Endothelial cell of umbilical vein (primary cell): ENCODE measurements around the gene CDH2. TPM values are rescaled to one million over a fixed set of nuclear protein-coding genes. Genes with fewer than 3 reads are reported as not detected.

ENCODE experiments used
- BruUV-seq: library from RNA; stranded (reverse); fragments of 400-500 nt; replicated peaks from 2 replicates; lab custom pipeline; 2021; lab: Mats Ljungman, UMichigan
- CTCF ChIA-PET: fragments of 300-600, 350-600 bp; sonication (Branson Sonifier 250); formaldehyde crosslinking; loops from one replicate; lab custom pipeline; 2021; ENCODE audit warnings: antibody characterized with exemption, inconsistent platforms; lab: Charles Lee
- POLR2A ChIA-PET: fragments of 300-600, 350-600 bp; sonication (Branson Sonifier 250); formaldehyde crosslinking; loops from one replicate; lab custom pipeline; 2021; ENCODE audit warnings: antibody characterized with exemption, inconsistent platforms; lab: Charles Lee
- DNase-seq: peaks from one replicate; pipeline ENCODE4 v3.0.0-alpha.2; 2011; ENCODE audit warnings: low read depth, low spot score
- FAIRE-seq: peaks from 2 replicates; lab custom pipeline; 2011; peaks lifted over from hg19 to GRCh38; lab: Jason Lieb, UNC
- H2AFZ ChIP-seq: 2 replicates; pipeline ENCODE4 v1.6.0; 2012; ENCODE audit warnings: low read depth, low read length, control low read depth, inconsistent platforms
- H3K27ac ChIP-seq: 2 replicates; pipeline ENCODE4 v1.5.1; 2011; ENCODE audit warnings: low read depth, mild to moderate bottlenecking, control low read depth, low read length, moderate library complexity; ENCODE audit not compliant: insufficient read depth
- H3K27me3 ChIP-seq, 2 experiments: 2 replicates each; pipeline versions ENCODE4 v1.6.0 to v1.6.1; 2011; ENCODE audit warnings: low read length in 2 of 2, mixed read lengths in 1 of 2; ENCODE audit not compliant: control insufficient read depth in 2 of 2, insufficient read depth in 2 of 2
- H3K36me3 ChIP-seq, 2 experiments: 2 replicates in 1 of 2; 3 replicates in 1 of 2; pipeline ENCODE4 v1.5.1; 2011; ENCODE audit warnings: low read length in 2 of 2, mild to moderate bottlenecking in 1 of 2, moderate library complexity in 1 of 2; ENCODE audit not compliant: control insufficient read depth in 2 of 2, insufficient read depth in 2 of 2; ENCODE audit errors: extremely low read depth in 1 of 2
- H3K4me1 ChIP-seq: 3 replicates; pipeline ENCODE4 v1.5.1; 2011; ENCODE audit warnings: mild to moderate bottlenecking, low read length; ENCODE audit not compliant: control insufficient read depth, insufficient read depth; ENCODE audit errors: extremely low read depth
- H3K4me2 ChIP-seq: 2 replicates; pipeline ENCODE4 v1.6.1; 2011; ENCODE audit warnings: low read length, control low read depth, mixed read lengths; ENCODE audit not compliant: insufficient read depth
- H3K4me3 ChIP-seq, 3 experiments: fragments of 200-600 bp in 1 of 3; sonication (generic), shearing (Covaris generic) in 1 of 3; replicated peaks in 1 of 3; 2 replicates each; pipeline ENCODE4 v1.5.1; 2011 to 2016; ENCODE audit warnings: control low read depth in 3 of 3, low read length in 3 of 3, mild to moderate bottlenecking in 2 of 3, inconsistent platforms in 1 of 3, low read depth in 1 of 3, moderate library complexity in 1 of 3; ENCODE audit not compliant: insufficient read depth in 1 of 3
- H3K79me2 ChIP-seq: 2 replicates; pipeline ENCODE4 v1.6.0; 2012; ENCODE audit warnings: low read length, inconsistent platforms; ENCODE audit not compliant: control insufficient read depth, insufficient read depth
- H3K9ac ChIP-seq: replicated peaks from 2 replicates; pipeline ENCODE3; 2011; ENCODE audit warnings: low read length, control low read depth; ENCODE audit not compliant: insufficient read depth; ENCODE audit errors: extremely low read depth
- H3K9me1 ChIP-seq: replicated peaks from 3 replicates; pipeline ENCODE4 v1.6.0; 2011; ENCODE audit warnings: mild to moderate bottlenecking, low read length; ENCODE audit not compliant: control insufficient read depth, insufficient read depth; ENCODE audit errors: extremely low read depth
- H3K9me3 ChIP-seq: replicated peaks from 2 replicates; pipeline ENCODE4 v1.5.1; 2012; ENCODE audit warnings: low read length, inconsistent platforms; ENCODE audit not compliant: control insufficient read depth, insufficient read depth
- H4K20me1 ChIP-seq: replicated peaks from 2 replicates; pipeline ENCODE3; 2011; ENCODE audit warnings: mild to moderate bottlenecking, low read length; ENCODE audit not compliant: control insufficient read depth, insufficient read depth; ENCODE audit errors: extremely low read depth
- CTCF ChIP-seq, 2 donors: IDR thresholded peaks; 1 replicate in 1 of 2; 2 replicates in 1 of 2; pipeline ENCODE4 v1.5.1; 2011; ENCODE audit warnings: low read length in 2 of 2, mild to moderate bottlenecking in 2 of 2, moderate library complexity in 2 of 2, control low read depth in 1 of 2, inconsistent platforms in 1 of 2, low read depth in 1 of 2; ENCODE audit not compliant: insufficient read depth in 1 of 2; ENCODE audit errors: extremely low read depth in 1 of 2
- EZH2 ChIP-seq: IDR thresholded peaks from 2 replicates; pipeline ENCODE4 v1.6.1; 2012; ENCODE audit warnings: borderline replicate concordance, low read depth, mild to moderate bottlenecking, moderate library complexity, low read length, inconsistent platforms; ENCODE audit not compliant: severe bottlenecking
- FOS ChIP-seq: IDR thresholded peaks from 2 replicates; pipeline ENCODE4 v1.6.1; 2011; ENCODE audit warnings: mild to moderate bottlenecking, low read length, moderate library complexity, borderline replicate concordance; ENCODE audit not compliant: insufficient read depth
- GATA2 ChIP-seq: IDR thresholded peaks from 2 replicates; pipeline ENCODE4 v1.7.0; 2011; ENCODE audit warnings: low read depth, mild to moderate bottlenecking, moderate library complexity, mixed read lengths, low read length; ENCODE audit not compliant: insufficient read length, insufficient read depth
- JUN ChIP-seq: IDR thresholded peaks from 2 replicates; pipeline ENCODE4 v1.6.1; 2011; ENCODE audit warnings: borderline replicate concordance, low read depth; ENCODE audit not compliant: insufficient read length, insufficient read depth
- MAX ChIP-seq: IDR thresholded peaks from 2 replicates; pipeline ENCODE4 v1.6.1; 2011; ENCODE audit not compliant: insufficient read depth, insufficient read length
- MYC ChIP-seq: IDR thresholded peaks from one replicate; pipeline ENCODE4 v1.6.1; 2011; ENCODE audit warnings: mild to moderate bottlenecking, low read depth, low read length
- POLR2A ChIP-seq: IDR thresholded peaks from 2 replicates; pipeline ENCODE4 v1.6.1; 2012; ENCODE audit warnings: low read depth, mild to moderate bottlenecking, control low read depth, low read length
- POLR2AphosphoS5 ChIP-seq: IDR thresholded peaks from 2 replicates; pipeline ENCODE4 v1.6.1; 2012; ENCODE audit warnings: low read depth, mild to moderate bottlenecking, control low read depth, low read length, moderate library complexity; ENCODE audit not compliant: insufficient read depth
- dilution Hi-C: fragments of 300-500 bp; cut with MboI; formaldehyde crosslinking; loops from one replicate; pipeline ENCODE4 v1.15.0; 2019; ENCODE audit warnings: low sequenced_read_pairs; ENCODE audit not compliant: extremely low pct_ligation_motif_present
- intact Hi-C: fragments of 100-400 bp; cut with micrococcal nuclease; formaldehyde crosslinking; loops from one replicate; pipeline ENCODE4 v1.10.0; 2022
- polyA plus RNA-seq, 4 experiments: library from polyadenylated mRNA; depleted of rRNA in 3 of 4; stranded (reverse) in 3 of 4; unstranded in 1 of 4; fragments of >200 nt; gene quantifications; 2 replicates each; pipeline versions ENCODE4 v1.2.1 to v1.2.3, GENCODE V29; 2011 to 2012; ENCODE audit warnings: missing spikeins in 1 of 4
- total RNA-seq: library from RNA; stranded (reverse); gene quantifications from 2 replicates; pipeline ENCODE4 v1.2.3, GENCODE V29; 2021

The CDH2 gene
- total and polyA plus RNA-seq, 2 donors (not counting 3 experiments of a cell fraction or from before 2014, with no cell fraction given) = 37.6 to 59.5 TPM

GRCh38 chr18:28063926-28064325 lies 113.0 kb downstream of the CDH2 start:
- BruUV-seq = no TSS peak
- DNase-seq (no peak), FAIRE-seq (no peak)
- TF ChIP-seq FOS (no peak), JUN (no peak), CTCF (IDR thresholded peaks at IDR 0.05; ENCODE audit: extremely low read depth in 1 of 2, insufficient read depth in 1 of 2, low read depth in 1 of 2, low read length in 2 of 2) (no peak), MYC (no peak), GATA2 (no peak), POLR2AphosphoS5 (no peak), MAX (no peak), EZH2 (no peak), POLR2A (no peak)
- Histone ChIP-seq H3K9me1 (no peaks in the 10 kb centered on the region), H3K4me3 (no peak overlapping the region), H3K36me3 (no peaks in the 10 kb centered on the region), H3K4me2 (no peak overlapping the region), H3K9me3 (no peaks in the 10 kb centered on the region), H4K20me1 (peaks cover 3% of the 10 kb centered on the region), H3K79me2 (peaks cover 3% of the 10 kb centered on the region), H2AFZ (no peak overlapping the region), H3K27ac (no peak overlapping the region), H3K27me3 (no peaks in the 10 kb centered on the region), H3K4me1 (peaks cover 17% of the 10 kb centered on the region), H3K9ac (no peak overlapping the region)
- intact Hi-C loops (loop anchor here (2.0 kb wide), 1 partner anchor 113 kb away; the partner anchor contains the start of gene CDH2), dilution Hi-C loops (no loop called here)
- POLR2A ChIA-PET = no interaction called here
- CTCF ChIA-PET = interaction anchor here (1.1 kb wide), 1 partner anchor 51 kb away, joined by 3 read pairs; no protein-coding TSS in a partner anchor
